ENCODE measurements around the gene ARMS2.

GRCh38 chr10:122500194-122500593 is 45.7 kb downstream of the ARMS2 start:
- TF ChIP-seq EP300 (conservative IDR thresholded peaks at IDR 0.05; ENCODE audit: poor library complexity, severe bottlenecking): no peak
- TF ChIP-seq CTCF (IDR thresholded peaks at IDR 0.05; ENCODE audit: poor library complexity, severe bottlenecking): no peak
- no peak for TF ChIP-seq TAF1 (IDR thresholded peaks at IDR 0.05; ENCODE audit: low read depth)

All from neural cell (in vitro differentiated cells).